Panc1 (cell line): ENCODE results near the gene KDM4F. TPM values are rescaled to one million over a fixed set of nuclear protein-coding genes. Genes with fewer than 3 reads are reported as not detected.

Experiments used
- ATAC-seq: fragments of 200-7000 bp; cut with Tn5 transposase; 2 replicates; pipeline ENCODE4 v1.9.1; 2020; ENCODE audit warnings: mild to moderate bottlenecking, moderate library complexity
- BruUV-seq: library from RNA; stranded (reverse); fragments of 400-500 nt; replicated peaks from 2 replicates; lab custom pipeline; 2021; lab: Mats Ljungman, UMichigan
- CTCF ChIA-PET: fragments of 300-600 bp; sonication (Branson Sonifier 250); formaldehyde crosslinking; loops from one replicate; lab custom pipeline; 2022; ENCODE audit warnings: antibody characterized with exemption; lab: Charles Lee
- POLR2A ChIA-PET: fragments of 300-600 bp; sonication (Branson Sonifier 250); formaldehyde crosslinking; loops from one replicate; lab custom pipeline; 2022; ENCODE audit warnings: antibody characterized with exemption; lab: Charles Lee
- DNase-seq: peaks from one replicate; pipeline ENCODE4 v3.0.0-alpha.2; 2010; ENCODE audit warnings: low read depth, low spot score
- H3K27ac ChIP-seq: 2 replicates; pipeline ENCODE4 v1.5.1; 2011; ENCODE audit warnings: mild to moderate bottlenecking, low read length, inconsistent platforms
- H3K27me3 ChIP-seq: fragments of 200-500 bp; sonication (Bioruptor generic); 2 replicates; pipeline ENCODE4 v1.6.0; 2014; ENCODE audit warnings: low read length, inconsistent platforms; ENCODE audit not compliant: control insufficient read depth, insufficient read depth
- H3K36me3 ChIP-seq: fragments of 200-500 bp; sonication (Bioruptor generic); 2 replicates; pipeline ENCODE4 v1.5.1; 2014; ENCODE audit warnings: inconsistent platforms, mild to moderate bottlenecking, low read length, moderate library complexity; ENCODE audit not compliant: control insufficient read depth, insufficient read depth
- H3K4me1 ChIP-seq: 2 replicates; pipeline ENCODE4 v1.5.1; 2011; ENCODE audit warnings: inconsistent platforms, mild to moderate bottlenecking, low read length, moderate library complexity; ENCODE audit not compliant: control insufficient read depth, insufficient read depth
- H3K4me3 ChIP-seq, 2 experiments: 2 replicates each; pipeline ENCODE4 v1.5.1; 2011 to 2012; ENCODE audit warnings: low read depth in 2 of 2, low read length in 2 of 2, mild to moderate bottlenecking in 2 of 2, inconsistent platforms in 1 of 2, moderate library complexity in 1 of 2
- H3K9me3 ChIP-seq: fragments of 200-500 bp; sonication (Bioruptor generic); 2 replicates; pipeline ENCODE4 v1.5.1; 2014; ENCODE audit warnings: low read depth, mild to moderate bottlenecking, inconsistent platforms, low read length, moderate library complexity; ENCODE audit not compliant: control insufficient read depth, insufficient read depth
- POLR2AphosphoS5 ChIP-seq: IDR thresholded peaks from 2 replicates; pipeline ENCODE4 v1.6.1; 2012; ENCODE audit warnings: mild to moderate bottlenecking, low read depth, low read length, moderate library complexity
- SIN3A ChIP-seq: IDR thresholded peaks from 2 replicates; pipeline ENCODE4 v1.6.1; 2012; ENCODE audit warnings: low read depth, mild to moderate bottlenecking, low read length, moderate library complexity, borderline replicate concordance; ENCODE audit not compliant: insufficient read depth
- TCF7L2 ChIP-seq: IDR thresholded peaks from 2 replicates; pipeline ENCODE4 v1.6.1; 2011; ENCODE audit warnings: mild to moderate bottlenecking, low read depth, low read length, inconsistent platforms
- in situ Hi-C: cut with HindIII; loops from 2 replicates; pipeline ENCODE4 v1.10.0; 2016; ENCODE audit warnings: low sequenced_read_pairs, low pct_unique_long_range_greater_than_20kb
- intact Hi-C: fragments of 100-400 bp; cut with micrococcal nuclease; formaldehyde crosslinking; loops from one replicate; pipeline ENCODE4 v1.10.0; 2022; ENCODE audit not compliant: unreplicated experiment
- total RNA-seq: library from RNA; stranded (reverse); gene quantifications from one replicate; pipeline ENCODE4 v1.2.1, GENCODE V29; 2021; ENCODE audit not compliant: unreplicated experiment
- TF ChIP-seq, protein P1 (sequence below): fragments of 450-650 bp; IDR thresholded peaks from 2 replicates; pipeline ENCODE4 v1.5.1; 2017; ENCODE audit warnings: mild to moderate bottlenecking
- TF ChIP-seq, protein P2 (sequence below), 2 experiments: IDR thresholded peaks; 2 replicates each; pipeline ENCODE4 v1.6.1; 2011 to 2012; ENCODE audit warnings: low read depth in 2 of 2, control low read depth in 1 of 2, low read length in 1 of 2, mild to moderate bottlenecking in 1 of 2, moderate library complexity in 1 of 2; ENCODE audit not compliant: insufficient read depth in 1 of 2

KDM4F gene
- total RNA-seq, 1 experiment from 2014 or later = not detected

DNA sequence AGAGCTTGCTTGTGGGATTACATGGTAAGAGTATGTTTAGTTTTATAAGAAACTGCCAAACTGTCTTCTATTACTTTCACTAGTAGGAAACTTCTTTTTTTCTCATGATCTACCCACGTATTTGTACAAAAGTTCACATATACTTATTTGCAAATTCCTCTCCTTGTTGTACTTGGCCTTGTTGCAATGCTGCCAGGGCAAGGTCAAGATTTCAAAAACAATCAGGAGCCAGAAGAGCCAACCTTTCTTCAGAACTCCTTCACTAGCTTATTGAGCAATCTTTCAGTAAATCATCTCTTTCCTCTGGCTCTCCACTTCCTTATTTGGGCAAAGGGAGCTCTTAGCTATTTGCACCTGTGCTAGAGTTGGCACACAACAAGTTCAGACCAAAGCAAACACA is 27.2 kb downstream of the KDM4F start:
- in situ Hi-C loops = no loop called here
- H3K4me3 ChIP-seq = no peak overlapping the region
- no peaks in the 10 kb centered on the region for H3K36me3 ChIP-seq
- TF ChIP-seq SIN3A (no peak), POLR2AphosphoS5 (no peak), TCF7L2 (no peak)
- TF ChIP-seq, protein P1, sequence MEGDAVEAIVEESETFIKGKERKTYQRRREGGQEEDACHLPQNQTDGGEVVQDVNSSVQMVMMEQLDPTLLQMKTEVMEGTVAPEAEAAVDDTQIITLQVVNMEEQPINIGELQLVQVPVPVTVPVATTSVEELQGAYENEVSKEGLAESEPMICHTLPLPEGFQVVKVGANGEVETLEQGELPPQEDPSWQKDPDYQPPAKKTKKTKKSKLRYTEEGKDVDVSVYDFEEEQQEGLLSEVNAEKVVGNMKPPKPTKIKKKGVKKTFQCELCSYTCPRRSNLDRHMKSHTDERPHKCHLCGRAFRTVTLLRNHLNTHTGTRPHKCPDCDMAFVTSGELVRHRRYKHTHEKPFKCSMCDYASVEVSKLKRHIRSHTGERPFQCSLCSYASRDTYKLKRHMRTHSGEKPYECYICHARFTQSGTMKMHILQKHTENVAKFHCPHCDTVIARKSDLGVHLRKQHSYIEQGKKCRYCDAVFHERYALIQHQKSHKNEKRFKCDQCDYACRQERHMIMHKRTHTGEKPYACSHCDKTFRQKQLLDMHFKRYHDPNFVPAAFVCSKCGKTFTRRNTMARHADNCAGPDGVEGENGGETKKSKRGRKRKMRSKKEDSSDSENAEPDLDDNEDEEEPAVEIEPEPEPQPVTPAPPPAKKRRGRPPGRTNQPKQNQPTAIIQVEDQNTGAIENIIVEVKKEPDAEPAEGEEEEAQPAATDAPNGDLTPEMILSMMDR = no peak
- TF ChIP-seq, protein P2, sequence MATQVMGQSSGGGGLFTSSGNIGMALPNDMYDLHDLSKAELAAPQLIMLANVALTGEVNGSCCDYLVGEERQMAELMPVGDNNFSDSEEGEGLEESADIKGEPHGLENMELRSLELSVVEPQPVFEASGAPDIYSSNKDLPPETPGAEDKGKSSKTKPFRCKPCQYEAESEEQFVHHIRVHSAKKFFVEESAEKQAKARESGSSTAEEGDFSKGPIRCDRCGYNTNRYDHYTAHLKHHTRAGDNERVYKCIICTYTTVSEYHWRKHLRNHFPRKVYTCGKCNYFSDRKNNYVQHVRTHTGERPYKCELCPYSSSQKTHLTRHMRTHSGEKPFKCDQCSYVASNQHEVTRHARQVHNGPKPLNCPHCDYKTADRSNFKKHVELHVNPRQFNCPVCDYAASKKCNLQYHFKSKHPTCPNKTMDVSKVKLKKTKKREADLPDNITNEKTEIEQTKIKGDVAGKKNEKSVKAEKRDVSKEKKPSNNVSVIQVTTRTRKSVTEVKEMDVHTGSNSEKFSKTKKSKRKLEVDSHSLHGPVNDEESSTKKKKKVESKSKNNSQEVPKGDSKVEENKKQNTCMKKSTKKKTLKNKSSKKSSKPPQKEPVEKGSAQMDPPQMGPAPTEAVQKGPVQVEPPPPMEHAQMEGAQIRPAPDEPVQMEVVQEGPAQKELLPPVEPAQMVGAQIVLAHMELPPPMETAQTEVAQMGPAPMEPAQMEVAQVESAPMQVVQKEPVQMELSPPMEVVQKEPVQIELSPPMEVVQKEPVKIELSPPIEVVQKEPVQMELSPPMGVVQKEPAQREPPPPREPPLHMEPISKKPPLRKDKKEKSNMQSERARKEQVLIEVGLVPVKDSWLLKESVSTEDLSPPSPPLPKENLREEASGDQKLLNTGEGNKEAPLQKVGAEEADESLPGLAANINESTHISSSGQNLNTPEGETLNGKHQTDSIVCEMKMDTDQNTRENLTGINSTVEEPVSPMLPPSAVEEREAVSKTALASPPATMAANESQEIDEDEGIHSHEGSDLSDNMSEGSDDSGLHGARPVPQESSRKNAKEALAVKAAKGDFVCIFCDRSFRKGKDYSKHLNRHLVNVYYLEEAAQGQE (IDR thresholded peaks at IDR 0.05; ENCODE audit: insufficient read depth in 1 of 2, low read depth in 2 of 2, low read length in 1 of 2) = no peak
- no peaks in the 10 kb centered on the region for H3K9me3 ChIP-seq
- no peak for ATAC-seq
- intact Hi-C loops = no loop called here
- no peak for DNase-seq
- BruUV-seq = no TSS peak
- no peak overlapping the region for H3K27ac ChIP-seq
- POLR2A ChIA-PET = no interaction called here
- no peaks in the 10 kb centered on the region for H3K27me3 ChIP-seq
- H3K4me1 ChIP-seq = no peaks in the 10 kb centered on the region
- CTCF ChIA-PET = interaction anchor here (0.7 kb wide), 1 partner anchor 9 kb away, joined by 3 read pairs; no protein-coding TSS in a partner anchor

DNA sequence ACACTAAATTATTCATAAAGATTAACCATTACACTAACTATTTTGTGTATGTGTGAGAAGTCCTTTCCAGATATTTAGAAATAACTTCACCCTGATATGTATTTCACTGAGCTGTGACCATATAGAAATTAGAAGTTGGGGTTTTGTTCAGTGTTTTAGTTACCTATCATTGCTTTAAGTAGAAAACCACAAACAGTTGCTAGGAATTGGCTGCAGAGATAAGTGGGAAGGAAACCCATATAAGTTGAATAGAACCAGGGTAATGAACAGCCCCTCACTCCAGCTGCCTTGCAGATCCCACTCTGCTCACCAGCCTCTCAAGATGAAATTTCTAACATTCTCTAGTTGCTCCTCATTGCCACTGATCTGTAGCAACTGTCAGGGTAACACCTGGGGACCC is 27.8 kb downstream of the KDM4F start:
- no TSS peak for BruUV-seq
- ATAC-seq = no peak
- ChIA-PET CTCF (no interaction called here), POLR2A (no interaction called here)
- intact Hi-C loops = no loop called here
- Histone ChIP-seq H3K27me3 (no peaks in the 10 kb centered on the region), H3K9me3 (no peaks in the 10 kb centered on the region), H3K4me3 (no peak overlapping the region), H3K27ac (no peak overlapping the region), H3K4me1 (no peaks in the 10 kb centered on the region), H3K36me3 (no peaks in the 10 kb centered on the region)
- no peak for TF ChIP-seq TCF7L2
- TF ChIP-seq, protein P1 = no peak
- TF ChIP-seq POLR2AphosphoS5 = no peak
- TF ChIP-seq, protein P2 (IDR thresholded peaks at IDR 0.05; ENCODE audit: insufficient read depth in 1 of 2, low read depth in 2 of 2, low read length in 1 of 2) = no peak
- in situ Hi-C loops = no loop called here
- DNase-seq = no peak
